Keratinocyte (primary cell): ENCODE data around the gene GREM1. TPM values are rescaled to one million over a fixed set of nuclear protein-coding genes. Genes with fewer than 3 reads are reported as not detected.

ENCODE experiments used
- DNase-seq: peaks from one replicate; pipeline ENCODE4 v3.0.0-alpha.2; 2011; ENCODE audit warnings: low read depth, missing footprints, low spot score
- FAIRE-seq: peaks from 2 replicates; lab custom pipeline; 2011; peaks lifted over from hg19 to GRCh38; lab: Jason Lieb, UNC
- H2AFZ ChIP-seq: 2 replicates; pipeline ENCODE4 v1.6.0; 2012; ENCODE audit warnings: low read length, control low read depth, inconsistent platforms; ENCODE audit not compliant: control insufficient read depth
- H3K27ac ChIP-seq: 2 replicates; pipeline ENCODE4 v1.5.1; 2011; ENCODE audit warnings: low read length; ENCODE audit not compliant: control insufficient read depth, insufficient read depth
- H3K27me3 ChIP-seq: 3 replicates; pipeline ENCODE4 v1.6.0; 2011; ENCODE audit warnings: low read length; ENCODE audit not compliant: control insufficient read depth, insufficient read depth; ENCODE audit errors: extremely low read depth
- H3K36me3 ChIP-seq, 2 experiments: 2 replicates in 1 of 2; 3 replicates in 1 of 2; pipeline ENCODE4 v1.5.1; 2011; ENCODE audit warnings: low read length in 2 of 2, mild to moderate bottlenecking in 1 of 2; ENCODE audit not compliant: control insufficient read depth in 2 of 2, insufficient read depth in 2 of 2; ENCODE audit errors: extremely low read depth in 1 of 2
- H3K4me1 ChIP-seq: 3 replicates; pipeline ENCODE4 v1.5.1; 2011; ENCODE audit warnings: low read length; ENCODE audit not compliant: control insufficient read depth, insufficient read depth; ENCODE audit errors: extremely low read depth
- H3K4me2 ChIP-seq: 3 replicates; pipeline ENCODE4 v1.6.0; 2011; ENCODE audit warnings: low read depth, low read length; ENCODE audit not compliant: control insufficient read depth, insufficient read depth; ENCODE audit errors: extremely low read depth
- H3K4me3 ChIP-seq, 3 experiments: fragments of 200-600 bp in 1 of 3; sonication (generic) in 1 of 3; 2 replicates in 2 of 3; 3 replicates in 1 of 3; pipeline ENCODE4 v1.5.1; 2011 to 2016; ENCODE audit warnings: low read length in 3 of 3, mild to moderate bottlenecking in 3 of 3, control low read depth in 2 of 3, inconsistent platforms in 1 of 3, low read depth in 1 of 3, mixed read lengths in 1 of 3, mixed run types in 1 of 3, moderate library complexity in 1 of 3; ENCODE audit not compliant: control insufficient read depth in 2 of 3, insufficient read depth in 2 of 3; ENCODE audit errors: extremely low read depth in 1 of 3
- H3K79me2 ChIP-seq: 2 replicates; pipeline ENCODE4 v1.6.0; 2012; ENCODE audit warnings: low read length; ENCODE audit not compliant: control insufficient read depth, insufficient read depth
- H3K9ac ChIP-seq: 3 replicates; pipeline ENCODE4 v1.6.0; 2011; ENCODE audit warnings: low read length; ENCODE audit not compliant: control insufficient read depth, insufficient read depth; ENCODE audit errors: extremely low read depth
- H3K9me1 ChIP-seq: 3 replicates; pipeline ENCODE4 v1.6.0; 2011; ENCODE audit warnings: low read length; ENCODE audit not compliant: control insufficient read depth, insufficient read depth; ENCODE audit errors: extremely low read depth
- H3K9me3 ChIP-seq: 2 replicates; pipeline ENCODE4 v1.5.1; 2012; ENCODE audit warnings: low read depth, low read length; ENCODE audit not compliant: control insufficient read depth
- H4K20me1 ChIP-seq: 3 replicates; pipeline ENCODE4 v1.6.0; 2011; ENCODE audit warnings: low read length; ENCODE audit not compliant: control insufficient read depth, insufficient read depth; ENCODE audit errors: extremely low read depth
- EZH2 ChIP-seq: IDR thresholded peaks from one replicate; pipeline ENCODE4 v1.6.1; 2012; ENCODE audit warnings: inconsistent platforms, mild to moderate bottlenecking, low read length, moderate library complexity
- dilution Hi-C: fragments of 300-500 bp; cut with MboI; formaldehyde crosslinking; loops from one replicate; pipeline ENCODE4 v1.7.0; 2020; ENCODE audit warnings: low sequenced_read_pairs; ENCODE audit not compliant: extremely low pct_ligation_motif_present
- polyA plus RNA-seq, 5 experiments: library from polyadenylated mRNA; depleted of rRNA in 3 of 5; stranded (reverse) in 3 of 5; stranded (forward) in 1 of 5; unstranded in 1 of 5; fragments of >200 nt; gene quantifications; 1 replicate in 1 of 5; 2 replicates in 3 of 5; 3 replicates in 1 of 5; pipeline versions ENCODE4 v1.2.1 to v1.2.3, GENCODE V29; 2011 to 2012; ENCODE audit warnings: missing spikeins in 2 of 5, low read depth in 1 of 5, low replicate concordance in 1 of 5
- TF ChIP-seq, protein P1 (sequence below), 3 experiments: IDR thresholded peaks in 1 of 3; conservative IDR thresholded peaks in 1 of 3; optimal IDR thresholded peaks in 1 of 3; 2 replicates in 2 of 3; 3 replicates in 1 of 3; pipeline versions ENCODE3 to v1.5.1; 2011; ENCODE audit warnings: low read length in 3 of 3, mild to moderate bottlenecking in 3 of 3, moderate library complexity in 2 of 3, control low read depth in 1 of 3, inconsistent platforms in 1 of 3; ENCODE audit not compliant: insufficient read depth in 2 of 3; ENCODE audit errors: extremely low read depth in 1 of 3

The GREM1 gene
- polyA plus RNA-seq, 1 donor (not counting 4 experiments of a cell fraction or from before 2014, with no cell fraction given) = 0.04 TPM

DNA sequence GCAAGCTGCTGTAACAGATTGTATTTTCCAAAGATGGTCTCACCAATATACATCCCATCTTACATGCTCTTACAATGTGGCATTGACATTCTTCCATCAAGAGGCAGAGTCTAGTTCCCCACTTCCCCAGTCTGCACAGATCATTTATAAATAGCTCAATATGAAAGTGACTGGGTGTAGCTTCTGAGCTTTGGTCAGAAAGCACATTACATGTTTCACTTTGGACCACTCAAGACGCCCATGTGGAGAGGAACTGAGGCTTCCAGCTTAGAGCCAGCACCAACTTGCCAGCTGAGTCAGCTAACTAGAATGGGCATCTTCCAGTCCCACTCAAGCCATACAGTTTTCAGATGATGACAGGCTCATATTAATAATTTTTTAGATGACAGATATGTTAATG lies 45.5 kb downstream of the GREM1 start:
- dilution Hi-C loops = no loop called here
- Histone ChIP-seq H3K9ac (no peak overlapping the region), H3K79me2 (no peaks in the 10 kb centered on the region), H2AFZ (no peak overlapping the region), H3K27me3 (no peaks in the 10 kb centered on the region), H3K9me1 (no peaks in the 10 kb centered on the region), H3K4me1 (no peaks in the 10 kb centered on the region), H4K20me1 (no peaks in the 10 kb centered on the region), H3K36me3 (no peaks in the 10 kb centered on the region), H3K9me3 (no peaks in the 10 kb centered on the region), H3K27ac (no peak overlapping the region), H3K4me3 (no peak overlapping the region), H3K4me2 (no peak overlapping the region)
- FAIRE-seq (no peak), DNase-seq (no peak)
- no peak for TF ChIP-seq EZH2
- TF ChIP-seq, protein P1, sequence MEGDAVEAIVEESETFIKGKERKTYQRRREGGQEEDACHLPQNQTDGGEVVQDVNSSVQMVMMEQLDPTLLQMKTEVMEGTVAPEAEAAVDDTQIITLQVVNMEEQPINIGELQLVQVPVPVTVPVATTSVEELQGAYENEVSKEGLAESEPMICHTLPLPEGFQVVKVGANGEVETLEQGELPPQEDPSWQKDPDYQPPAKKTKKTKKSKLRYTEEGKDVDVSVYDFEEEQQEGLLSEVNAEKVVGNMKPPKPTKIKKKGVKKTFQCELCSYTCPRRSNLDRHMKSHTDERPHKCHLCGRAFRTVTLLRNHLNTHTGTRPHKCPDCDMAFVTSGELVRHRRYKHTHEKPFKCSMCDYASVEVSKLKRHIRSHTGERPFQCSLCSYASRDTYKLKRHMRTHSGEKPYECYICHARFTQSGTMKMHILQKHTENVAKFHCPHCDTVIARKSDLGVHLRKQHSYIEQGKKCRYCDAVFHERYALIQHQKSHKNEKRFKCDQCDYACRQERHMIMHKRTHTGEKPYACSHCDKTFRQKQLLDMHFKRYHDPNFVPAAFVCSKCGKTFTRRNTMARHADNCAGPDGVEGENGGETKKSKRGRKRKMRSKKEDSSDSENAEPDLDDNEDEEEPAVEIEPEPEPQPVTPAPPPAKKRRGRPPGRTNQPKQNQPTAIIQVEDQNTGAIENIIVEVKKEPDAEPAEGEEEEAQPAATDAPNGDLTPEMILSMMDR (optimal IDR thresholded peaks at IDR 0.05 in 1 of 3, IDR thresholded peaks at IDR 0.05 in 1 of 3, conservative IDR thresholded peaks at IDR 0.05 in 1 of 3; ENCODE audit: extremely low read depth in 1 of 3, insufficient read depth in 2 of 3, low read length in 3 of 3) = no peak

DNA sequence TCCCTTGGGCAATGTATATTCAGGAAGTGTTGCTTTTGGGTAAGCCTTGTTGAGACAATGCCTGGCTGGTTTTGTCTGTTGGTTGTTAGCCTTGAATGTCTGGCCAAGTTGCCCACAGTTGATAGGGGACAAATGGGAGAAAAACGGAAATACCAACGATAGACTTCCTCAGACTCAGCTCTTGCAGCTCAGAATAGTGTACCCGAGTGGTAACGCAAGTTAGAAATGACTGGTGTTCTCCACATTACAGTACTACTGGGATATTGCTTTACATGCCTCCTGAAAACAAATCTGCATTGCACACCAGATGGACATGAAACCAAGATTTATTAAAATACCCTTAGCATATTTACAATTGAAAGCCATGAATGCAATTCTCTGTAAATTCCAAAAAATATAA lies 47.4 kb downstream of the GREM1 start:
- Histone ChIP-seq H3K4me3 (no peak overlapping the region), H3K27ac (no peak overlapping the region), H3K9me1 (no peaks in the 10 kb centered on the region), H3K79me2 (no peaks in the 10 kb centered on the region), H3K9me3 (no peaks in the 10 kb centered on the region), H3K4me1 (no peaks in the 10 kb centered on the region), H3K9ac (no peak overlapping the region), H3K4me2 (no peak overlapping the region), H3K27me3 (no peaks in the 10 kb centered on the region), H3K36me3 (no peaks in the 10 kb centered on the region), H4K20me1 (no peaks in the 10 kb centered on the region), H2AFZ (no peak overlapping the region)
- no peak for FAIRE-seq
- TF ChIP-seq, protein P1 (optimal IDR thresholded peaks at IDR 0.05 in 1 of 3, IDR thresholded peaks at IDR 0.05 in 1 of 3, conservative IDR thresholded peaks at IDR 0.05 in 1 of 3; ENCODE audit: extremely low read depth in 1 of 3, insufficient read depth in 2 of 3, low read length in 3 of 3) = no peak
- TF ChIP-seq EZH2 = no peak
- DNase-seq = no peak
- dilution Hi-C loops = no loop called here
